Muscle of leg (tissue), 16 donors: ENCODE data around the gene ZNF594. TPM values are rescaled to one million over a fixed set of nuclear protein-coding genes. Genes with fewer than 3 reads are reported as not detected.
"Not testable (repeated sequence)": the region's sequence is repeated elsewhere in the genome, so short reads cannot be mapped to it uniquely, and the experiment has no call there.

Experiments used
- DNase-seq: peaks from one replicate; pipeline ENCODE4 v3.0.0; 2013
- H3K27ac ChIP-seq: one replicate; pipeline ENCODE4 v1.5.1; 2013; ENCODE audit warnings: mild to moderate bottlenecking, low read length, control low read depth
- H3K27me3 ChIP-seq: one replicate; pipeline ENCODE4 v1.6.1; 2013; ENCODE audit warnings: low read length; ENCODE audit not compliant: control insufficient read depth, insufficient read depth
- H3K36me3 ChIP-seq: one replicate; pipeline ENCODE4 v1.6.1; 2013; ENCODE audit warnings: low read length; ENCODE audit not compliant: control insufficient read depth, insufficient read depth
- H3K4me1 ChIP-seq: one replicate; pipeline ENCODE4 v1.6.1; 2013; ENCODE audit warnings: low read length; ENCODE audit not compliant: control insufficient read depth, insufficient read depth
- H3K4me3 ChIP-seq: one replicate; pipeline ENCODE4 v1.5.1; 2013; ENCODE audit warnings: low read length, control low read depth
- H3K9me3 ChIP-seq: replicated peaks from 2 replicates; pipeline ENCODE4 v1.6.1; 2013; ENCODE audit warnings: low read depth, low read length; ENCODE audit not compliant: control insufficient read depth
- WGBS: methylation state at CpG from one replicate; pipeline ENCODE4 v1.1.5; 2013; ENCODE audit warnings: missing lambda C conversion rate; ENCODE audit not compliant: insufficient coverage; 5-methylcytosine and 5-hydroxymethylcytosine counted together
- long read RNA-seq, 11 donors: transcript quantifications; one replicate each; lab custom pipeline, GENCODE V29; 2026
- polyA plus RNA-seq, 8 donors: library from polyadenylated mRNA; unstranded; fragments of 120-200 nt; gene quantifications; one replicate each; pipeline versions ENCODE4 v1.2.1 to v1.2.3, GENCODE V29; 2013; ENCODE audit warnings: inconsistent platforms in 1 of 8, low replicate concordance in 1 of 8; ENCODE audit not compliant: insufficient read length in 8 of 8, insufficient read depth in 1 of 8
- total RNA-seq: library from RNA; stranded (reverse); fragments of 120-200 nt; gene quantifications from one replicate; pipeline ENCODE4 v1.2.4, GENCODE V29; 2013

The ZNF594 gene
- total RNA-seq (15.2 TPM), polyA plus RNA-seq (10 to 100 TPM in 1 of 8 donors, 1 to 10 TPM in 7; 6.5 to 11.7 (median 8.4) TPM)
- long read RNA-seq, donor 1, full-length matches to known transcripts: 2 of 2 reads
- long read RNA-seq, donor 1, partial matches to known transcripts: 0 of 2 reads
- long read RNA-seq, donor 1, other reads (novel, unspliced or antisense): 0 of 2 reads
- long read RNA-seq, donor 2: 0 reads
- long read RNA-seq, donor 3, full-length matches to known transcripts: 1 of 1 reads
- long read RNA-seq, donor 3, partial matches to known transcripts: 0 of 1 reads
- long read RNA-seq, donor 3, other reads (novel, unspliced or antisense): 0 of 1 reads
- long read RNA-seq, donor 4, full-length matches to known transcripts: 5 of 5 reads
- long read RNA-seq, donor 4, partial matches to known transcripts: 0 of 5 reads
- long read RNA-seq, donor 4, other reads (novel, unspliced or antisense): 0 of 5 reads
- long read RNA-seq, donor 5, full-length matches to known transcripts: 9 of 9 reads
- long read RNA-seq, donor 5, partial matches to known transcripts: 0 of 9 reads
- long read RNA-seq, donor 5, other reads (novel, unspliced or antisense): 0 of 9 reads
- long read RNA-seq, donor 6, full-length matches to known transcripts: 7 of 7 reads
- long read RNA-seq, donor 6, partial matches to known transcripts: 0 of 7 reads
- long read RNA-seq, donor 6, other reads (novel, unspliced or antisense): 0 of 7 reads
- long read RNA-seq, donor 7, full-length matches to known transcripts: 9 of 9 reads
- long read RNA-seq, donor 7, partial matches to known transcripts: 0 of 9 reads
- long read RNA-seq, donor 7, other reads (novel, unspliced or antisense): 0 of 9 reads
- long read RNA-seq, donor 8, full-length matches to known transcripts: 4 of 4 reads
- long read RNA-seq, donor 8, partial matches to known transcripts: 0 of 4 reads
- long read RNA-seq, donor 8, other reads (novel, unspliced or antisense): 0 of 4 reads
- long read RNA-seq, donor 9, full-length matches to known transcripts: 2 of 2 reads
- long read RNA-seq, donor 9, partial matches to known transcripts: 0 of 2 reads
- long read RNA-seq, donor 9, other reads (novel, unspliced or antisense): 0 of 2 reads
- long read RNA-seq, donor 10, full-length matches to known transcripts: 10 of 10 reads
- long read RNA-seq, donor 10, partial matches to known transcripts: 0 of 10 reads
- long read RNA-seq, donor 10, other reads (novel, unspliced or antisense): 0 of 10 reads
- long read RNA-seq, donor 11, full-length matches to known transcripts: 4 of 4 reads
- long read RNA-seq, donor 11, partial matches to known transcripts: 0 of 4 reads
- long read RNA-seq, donor 11, other reads (novel, unspliced or antisense): 0 of 4 reads

GRCh38 chr17:5191541-5192417, at the start of gene ZNF594:
ZNF594 (minus strand) TSS chr17:5191868; CDS start chr17:5184256, 7,612 bp downstream.
- Histone ChIP-seq H3K4me3 (peak within 1 kb of the TSS; percentile 98), H3K36me3 (peaks cover 14% of the 10 kb centered on the region), H3K27me3 (no peaks in the 10 kb centered on the region), H3K27ac (peak within 1 kb of the TSS; percentile 86), H3K9me3 (peaks cover 30% of the 10 kb centered on the region), H3K4me1 (peaks cover 9% of the 10 kb centered on the region)
- DNase-seq: peak; percentile 99
- 2% methylated on average over 75 of the region's 82 CpGs for WGBS

GRCh38 chr17:5239769-5240168, 48.1 kb upstream of the ZNF594 start:
- H3K36me3 ChIP-seq, H3K4me1 ChIP-seq, H3K4me3 ChIP-seq, H3K27me3 ChIP-seq, H3K27ac ChIP-seq, H3K9me3 ChIP-seq, DNase-seq: not testable (repeated sequence)
- WGBS: 82% methylated on average over 7 of the region's 7 CpGs

- Histone ChIP-seq H3K36me3 (peaks cover 10% of the 10 kb centered on the region), H3K9me3 (no peaks in the 10 kb centered on the region), H3K27ac (no peak overlapping the region), H3K27me3 (no peaks in the 10 kb centered on the region), H3K4me1 (peaks cover 8% of the 10 kb centered on the region), H3K4me3 (no peak overlapping the region)
- no peak for DNase-seq
- no CpG with 5 or more reads among the region's 4 CpGs for WGBS
These were observed 46.7 kb upstream of the ZNF594 start for GRCh38 chr17:5238333-5238732.

GRCh38 chr17:5237541-5238016, 45.9 kb upstream of the ZNF594 start:
- Histone ChIP-seq H3K36me3 (peaks cover 10% of the 10 kb centered on the region), H3K4me1 (peaks cover 8% of the 10 kb centered on the region), H3K4me3 (no peak overlapping the region), H3K9me3 (no peaks in the 10 kb centered on the region), H3K27ac (no peak overlapping the region), H3K27me3 (no peaks in the 10 kb centered on the region)
- peak; percentile 48 for DNase-seq
- 26% methylated on average over 3 of the region's 6 CpGs for WGBS

GRCh38 chr17:5236938-5237540, 45.4 kb upstream of the ZNF594 start:
- WGBS: 82% methylated on average over 1 of the region's 3 CpGs
- Histone ChIP-seq H3K4me1 (peaks cover 5% of the 10 kb centered on the region), H3K9me3 (no peaks in the 10 kb centered on the region), H3K27me3 (no peaks in the 10 kb centered on the region), H3K4me3 (no peak overlapping the region), H3K27ac (no peak overlapping the region), H3K36me3 (peaks cover 10% of the 10 kb centered on the region)
- no peak for DNase-seq

- 85% methylated on average over 11 of the region's 19 CpGs for WGBS
- DNase-seq: peak; percentile 69
- no peak within 1 kb of the TSS for H3K27ac ChIP-seq
These were observed 43.2 kb upstream of the ZNF594 start, which contains the start of gene SCIMP for GRCh38 chr17:5234645-5235576. SCIMP (minus strand) TSS chr17:5234860; CDS start chr17:5234755, 105 bp downstream.

GRCh38 chr17:5233492-5233891, 41.8 kb upstream of the ZNF594 start:
- H3K4me1 ChIP-seq, H3K4me3 ChIP-seq, H3K27me3 ChIP-seq, H3K9me3 ChIP-seq, H3K27ac ChIP-seq, DNase-seq: not testable (repeated sequence)
- H3K36me3 ChIP-seq: peaks cover 14% of the 10 kb centered on the region
- 97% methylated on average over 5 of the region's 7 CpGs for WGBS

More at GRCh38 chr17:5234645-5235576, 43.2 kb upstream of the ZNF594 start, which contains the start of gene SCIMP:
- no peaks in the 10 kb centered on the region for H3K9me3 ChIP-seq
- no peaks in the 10 kb centered on the region for H3K27me3 ChIP-seq
- peak within 1 kb of the TSS; percentile 15 for H3K4me3 ChIP-seq
- peaks cover 14% of the 10 kb centered on the region for H3K36me3 ChIP-seq
- no peaks in the 10 kb centered on the region for H3K4me1 ChIP-seq
